ENCODE data around the gene RALGPS1.

RALGPS1 gene

DNA sequence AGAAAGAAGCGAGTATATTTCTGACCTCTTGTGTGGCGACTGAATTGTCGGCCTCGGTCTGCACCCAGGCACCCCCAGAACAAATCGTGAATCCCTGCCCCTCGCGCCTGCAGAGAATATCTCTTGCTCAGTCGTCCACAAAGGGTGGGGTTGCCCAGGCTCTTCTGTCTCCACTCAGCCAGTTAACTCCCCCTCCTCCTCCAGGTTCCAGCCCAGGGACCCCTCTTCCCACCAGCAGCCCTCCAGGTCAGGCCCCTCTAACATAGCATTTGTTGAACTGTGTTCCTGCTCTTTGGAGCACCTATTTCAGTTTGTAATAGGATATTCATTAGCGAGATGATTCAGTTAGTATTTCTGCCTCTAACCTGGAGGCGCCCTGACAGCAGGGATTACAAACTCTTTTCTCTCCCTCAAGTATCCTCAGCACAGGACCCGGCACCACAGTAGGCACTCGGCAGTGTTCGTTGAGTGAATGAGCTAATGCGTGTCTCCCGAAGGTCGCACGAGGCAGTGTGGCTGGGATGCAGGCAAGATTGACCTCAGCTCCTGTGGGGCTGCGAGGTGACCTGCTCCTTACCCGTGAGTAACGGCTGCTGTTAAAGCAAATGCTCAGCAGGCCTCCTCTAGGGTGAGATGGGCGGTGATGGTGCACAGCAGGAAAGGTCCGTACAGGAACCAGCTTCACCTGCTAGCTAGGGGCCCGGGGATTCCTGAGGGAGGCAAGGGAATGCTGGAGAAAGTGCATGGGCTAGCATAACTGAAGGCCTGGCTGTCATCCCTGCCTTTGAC lies 28.4 kb upstream of the RALGPS1 start:
- TF ChIP-seq GATA3 (IDR thresholded peaks at IDR 0.05; ENCODE audit: low read depth, low read length) (no peak), GATA2 (IDR thresholded peaks at IDR 0.05; ENCODE audit: low read depth, low read length) (no peak)

DNA sequence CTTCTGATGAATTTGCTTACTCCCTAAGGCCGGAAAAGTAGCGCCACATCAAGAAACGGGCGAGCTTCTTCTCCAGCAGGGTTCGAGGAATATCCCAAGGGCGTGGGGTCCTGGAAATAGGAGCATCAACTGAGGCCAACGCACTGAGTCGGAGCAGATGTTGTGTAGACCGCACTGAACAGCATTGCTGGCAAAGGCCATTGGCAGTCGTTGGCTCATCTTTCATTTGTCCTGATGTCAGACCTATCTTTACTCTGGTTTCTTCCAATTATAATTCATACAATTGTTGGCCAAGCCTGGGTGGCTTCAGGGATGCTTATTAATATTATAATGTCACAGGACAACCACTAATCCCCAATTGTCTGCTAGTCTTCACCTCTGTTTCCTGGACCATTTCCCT lies 27.7 kb upstream of the RALGPS1 start:
- TF ChIP-seq GATA2 (IDR thresholded peaks at IDR 0.05; ENCODE audit: low read depth, low read length) (no peak), GATA3 (IDR thresholded peaks at IDR 0.05; ENCODE audit: low read depth, low read length) (no peak)

DNA sequence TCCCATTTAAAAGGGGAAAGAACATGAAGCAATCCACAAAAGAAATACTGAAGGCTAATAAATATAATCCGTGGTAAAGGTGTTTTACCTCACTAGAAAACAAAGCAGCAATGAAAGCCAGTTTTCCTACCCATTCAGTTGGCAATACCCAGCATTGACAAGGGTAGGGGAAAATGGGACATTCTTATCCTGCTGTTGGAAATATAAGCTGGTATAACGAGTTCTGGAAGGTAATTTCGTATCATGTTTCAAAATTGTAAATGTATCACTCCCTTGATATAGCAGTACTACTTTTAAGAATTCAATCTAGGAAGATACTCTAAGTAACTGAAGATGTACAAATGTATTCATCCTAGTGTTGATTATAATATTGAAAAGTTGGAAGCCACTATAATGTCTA lies 22.9 kb upstream of the RALGPS1 start:
- TF ChIP-seq GATA3 (IDR thresholded peaks at IDR 0.05; ENCODE audit: low read depth, low read length), result no peak
- TF ChIP-seq GATA2 (IDR thresholded peaks at IDR 0.05; ENCODE audit: low read depth, low read length), result no peak

DNA sequence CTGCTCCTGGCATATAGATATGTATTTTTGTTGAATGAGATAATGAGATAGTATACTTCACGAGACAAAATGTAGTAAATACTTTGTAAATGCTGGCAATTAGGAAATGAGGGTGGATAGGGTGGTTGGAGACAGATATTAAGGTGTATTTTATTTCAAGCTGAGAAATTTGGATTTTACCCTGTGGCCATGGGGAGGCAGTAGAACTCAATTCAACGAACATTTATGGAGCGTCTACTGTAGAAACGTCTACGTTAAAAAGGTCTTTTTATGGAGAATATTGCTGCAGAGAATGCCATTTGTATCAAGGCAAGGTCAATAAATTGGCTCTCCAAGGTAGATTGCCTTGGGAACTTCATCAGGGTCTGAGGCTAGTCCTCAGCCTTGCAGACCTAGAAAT lies 21.5 kb upstream of the RALGPS1 start:
- TF ChIP-seq GATA3 (IDR thresholded peaks at IDR 0.05; ENCODE audit: low read depth, low read length) (no peak), GATA2 (IDR thresholded peaks at IDR 0.05; ENCODE audit: low read depth, low read length) (no peak)

DNA sequence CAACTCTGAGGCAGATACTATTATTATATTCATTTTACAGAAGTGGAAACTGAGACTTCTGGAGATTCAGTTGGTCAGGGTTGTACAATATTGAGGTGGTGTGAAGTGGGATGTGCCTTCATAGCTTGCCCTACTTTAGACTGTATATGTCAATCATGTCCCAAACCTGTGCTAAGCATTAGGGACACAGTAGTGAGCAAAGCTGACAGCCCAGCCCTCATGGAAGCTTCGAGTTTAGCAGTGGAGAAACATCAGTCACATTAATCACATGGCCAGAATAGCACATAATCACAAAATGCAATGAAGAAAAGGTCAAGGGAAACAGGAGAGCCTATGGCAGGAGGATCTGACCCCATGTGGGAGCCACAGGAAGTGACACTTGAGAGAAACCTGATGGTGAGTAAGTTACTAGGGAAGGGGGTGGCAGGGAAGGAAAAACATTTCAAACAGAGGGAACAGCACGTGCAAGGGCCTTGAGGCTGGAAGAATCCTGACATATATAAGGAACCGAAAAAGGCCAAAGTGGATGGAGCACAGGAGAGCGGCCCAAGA lies 20.5 kb upstream of the RALGPS1 start:
- TF ChIP-seq GATA2 (IDR thresholded peaks at IDR 0.05; ENCODE audit: low read depth, low read length) (no peak), GATA3 (IDR thresholded peaks at IDR 0.05; ENCODE audit: low read depth, low read length) (no peak)

GRCh38 chr9:126902210-126902609 lies 12.4 kb upstream of the RALGPS1 start:
- TF ChIP-seq GATA2 (IDR thresholded peaks at IDR 0.05; ENCODE audit: low read depth, low read length) (no peak), GATA3 (IDR thresholded peaks at IDR 0.05; ENCODE audit: low read depth, low read length) (no peak)

DNA sequence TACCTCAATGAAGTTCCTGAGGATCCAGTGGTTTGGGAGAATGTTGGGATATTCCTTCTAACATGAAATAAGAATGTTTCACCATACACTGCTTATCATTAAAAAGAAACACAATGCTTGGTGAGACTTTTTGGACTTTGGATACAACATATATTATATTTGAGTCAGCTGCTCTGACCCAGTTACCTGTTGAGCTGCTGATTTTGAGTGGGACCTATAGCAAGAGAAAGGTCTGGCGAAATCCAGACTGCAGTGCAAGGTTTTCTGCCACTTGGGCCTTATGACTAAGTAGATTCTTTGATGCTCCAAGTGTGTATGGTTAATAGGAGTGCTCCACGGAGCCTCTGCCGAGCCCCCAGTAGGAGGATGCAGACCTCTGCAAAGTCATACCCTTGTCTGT lies 10.0 kb upstream of the RALGPS1 start:
- TF ChIP-seq GATA3 (IDR thresholded peaks at IDR 0.05; ENCODE audit: low read depth, low read length) (no peak), GATA2 (IDR thresholded peaks at IDR 0.05; ENCODE audit: low read depth, low read length) (no peak)

DNA sequence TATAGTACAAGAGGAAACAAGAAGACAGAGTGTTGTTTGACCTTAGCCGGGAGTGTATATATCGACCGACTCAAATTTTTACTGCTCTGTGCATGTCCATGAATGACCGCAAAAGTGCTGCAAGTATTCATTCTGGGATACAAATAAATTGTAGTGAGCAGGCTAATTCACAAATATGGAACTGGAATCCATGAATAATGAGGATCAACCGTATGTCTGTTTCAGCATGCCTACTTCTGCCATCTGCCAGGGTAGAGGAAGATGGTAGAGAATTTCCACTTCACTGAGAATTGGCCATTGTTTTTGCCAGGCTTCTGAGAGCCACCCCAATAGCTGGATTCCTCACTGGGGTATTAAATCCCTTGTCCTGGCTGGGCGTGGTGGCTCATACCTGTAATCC lies 8.5 kb upstream of the RALGPS1 start:
- TF ChIP-seq GATA2 (IDR thresholded peaks at IDR 0.05; ENCODE audit: low read depth, low read length) (no peak), GATA3 (IDR thresholded peaks at IDR 0.05; ENCODE audit: low read depth, low read length) (no peak)

DNA sequence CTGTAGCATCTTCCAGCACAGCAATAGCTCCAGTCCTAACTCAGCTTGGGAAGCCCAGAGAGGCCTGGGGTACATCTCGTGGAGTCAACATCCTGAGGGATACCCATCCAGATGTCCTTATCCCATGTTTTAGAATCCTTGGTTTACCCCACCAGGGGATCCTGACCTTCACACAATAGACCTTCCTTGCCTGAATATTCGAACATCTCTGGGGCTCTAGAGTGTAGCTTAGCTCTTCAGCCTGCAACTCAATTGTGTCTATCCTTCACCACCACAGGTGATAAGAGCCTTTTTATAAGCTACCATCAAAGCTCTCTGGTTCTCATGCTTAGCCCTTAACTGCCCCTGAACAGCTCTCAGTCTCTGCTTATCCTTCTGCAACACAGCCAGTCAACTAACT lies 7.5 kb upstream of the RALGPS1 start:
- TF ChIP-seq GATA2 (IDR thresholded peaks at IDR 0.05; ENCODE audit: low read depth, low read length) (no peak), GATA3 (IDR thresholded peaks at IDR 0.05; ENCODE audit: low read depth, low read length) (no peak)

GRCh38 chr9:126915281-126915816 lies 767 bp downstream of the RALGPS1 start:
- TF ChIP-seq GATA3 (IDR thresholded peaks at IDR 0.05; ENCODE audit: low read depth, low read length) (no peak), GATA2 (IDR thresholded peaks at IDR 0.05; ENCODE audit: low read depth, low read length) (no peak)

- TF ChIP-seq GATA2 (IDR thresholded peaks at IDR 0.05; ENCODE audit: low read depth, low read length) (no peak), GATA3 (IDR thresholded peaks at IDR 0.05; ENCODE audit: low read depth, low read length) (no peak)
Observed at GRCh38 chr9:126915846-126916543, 1.4 kb downstream of the RALGPS1 start.

- no peak for TF ChIP-seq GATA2 (IDR thresholded peaks at IDR 0.05; ENCODE audit: low read depth, low read length)
- TF ChIP-seq GATA3 (IDR thresholded peaks at IDR 0.05; ENCODE audit: low read depth, low read length), result no peak
Observed at GRCh38 chr9:126916909-126917308, 2.3 kb downstream of the RALGPS1 start.

GRCh38 chr9:126919193-126919592 lies 4.6 kb downstream of the RALGPS1 start:
- TF ChIP-seq GATA2 (IDR thresholded peaks at IDR 0.05; ENCODE audit: low read depth, low read length) (no peak), GATA3 (IDR thresholded peaks at IDR 0.05; ENCODE audit: low read depth, low read length) (no peak)

- TF ChIP-seq GATA2 (IDR thresholded peaks at IDR 0.05; ENCODE audit: low read depth, low read length) (no peak), GATA3 (IDR thresholded peaks at IDR 0.05; ENCODE audit: low read depth, low read length) (no peak)
Observed at GRCh38 chr9:126925876-126926275, 11.3 kb downstream of the RALGPS1 start.

All from SH-SY5Y (cell line).